IMR-90 (cell line): ENCODE results near the gene LMTK2. TPM values are rescaled to one million over a fixed set of nuclear protein-coding genes. Genes with fewer than 3 reads are reported as not detected.

Source experiments
- ATAC-seq: fragments of 200-7000 bp; cut with Tn5 transposase; 2 replicates; pipeline ENCODE4 v1.9.1; 2020; ENCODE audit warnings: low read depth, mild to moderate bottlenecking, moderate library complexity
- BruUV-seq: library from RNA; stranded (reverse); fragments of 400-500 nt; replicated peaks from 2 replicates; lab custom pipeline; 2021; lab: Mats Ljungman, UMichigan
- CTCF ChIA-PET: fragments of 300-600 bp; formaldehyde crosslinking; extraction: SDS; loops from one replicate; lab custom pipeline; 2021; ENCODE audit warnings: antibody characterized with exemption; lab: Yijun Ruan, JAX
- POLR2A ChIA-PET: fragments of 300-600 bp; sonication (Branson Sonifier 250); formaldehyde crosslinking; loops from one replicate; lab custom pipeline; 2022; ENCODE audit warnings: antibody characterized with exemption; ENCODE audit not compliant: unreplicated experiment; lab: Charles Lee
- DNase-seq: peaks from one replicate; pipeline ENCODE4 v3.0.0; 2013
- H2AFZ ChIP-seq: replicated peaks from 2 replicates; pipeline ENCODE3; 2013; ENCODE audit warnings: low read length, mild to moderate bottlenecking; ENCODE audit not compliant: poor library complexity
- H2AK5ac ChIP-seq: 2 replicates; pipeline ENCODE4 v1.6.1; 2013; ENCODE audit warnings: low read depth, low read length, inconsistent platforms
- H2AK9ac ChIP-seq: replicated peaks from 2 replicates; pipeline ENCODE3; 2013; ENCODE audit warnings: mild to moderate bottlenecking, low read depth, low read length, moderate library complexity; ENCODE audit not compliant: poor library complexity
- H2BK120ac ChIP-seq: 2 replicates; pipeline ENCODE4 v1.6.1; 2013; ENCODE audit warnings: low read depth, low read length, inconsistent platforms
- H2BK15ac ChIP-seq: 3 replicates; pipeline ENCODE4 v1.6.1; 2013; ENCODE audit warnings: low read depth, low read length, inconsistent platforms
- H2BK20ac ChIP-seq: 2 replicates; pipeline ENCODE4 v1.6.1; 2013; ENCODE audit warnings: low read depth, mild to moderate bottlenecking, inconsistent platforms, low read length, moderate library complexity
- H2BK5ac ChIP-seq: 2 replicates; pipeline ENCODE4 v1.6.1; 2013; ENCODE audit warnings: mild to moderate bottlenecking, low read depth, low read length, inconsistent platforms; ENCODE audit not compliant: poor library complexity, severe bottlenecking
- H3K14ac ChIP-seq: replicated peaks from 2 replicates; pipeline ENCODE4 v1.6.1; 2013; ENCODE audit warnings: low read depth, low read length, inconsistent platforms
- H3K18ac ChIP-seq: 2 replicates; pipeline ENCODE4 v1.6.1; 2013; ENCODE audit warnings: low read depth, low read length, control low read depth
- H3K23ac ChIP-seq: 2 replicates; pipeline ENCODE4 v1.6.1; 2013; ENCODE audit warnings: low read depth, low read length, inconsistent platforms
- H3K27ac ChIP-seq: 2 replicates; pipeline ENCODE4 v1.5.1; 2013; ENCODE audit warnings: mild to moderate bottlenecking, control low read depth, low read length; ENCODE audit not compliant: insufficient read depth
- H3K27me3 ChIP-seq: 2 replicates; pipeline ENCODE4 v1.6.1; 2013; ENCODE audit warnings: low read length; ENCODE audit not compliant: control insufficient read depth, insufficient read depth
- H3K36me3 ChIP-seq: 2 replicates; pipeline ENCODE4 v1.6.1; 2013; ENCODE audit warnings: low read length, mixed read lengths; ENCODE audit not compliant: control insufficient read depth, insufficient read depth
- H3K4ac ChIP-seq: 2 replicates; pipeline ENCODE4 v1.6.1; 2013; ENCODE audit warnings: low read depth, low read length, inconsistent platforms
- H3K4me1 ChIP-seq: 2 replicates; pipeline ENCODE4 v1.6.1; 2013; ENCODE audit warnings: low read length, mixed read lengths; ENCODE audit not compliant: control insufficient read depth, insufficient read depth
- H3K4me2 ChIP-seq: 2 replicates; pipeline ENCODE4 v1.6.1; 2013; ENCODE audit warnings: low read depth, mild to moderate bottlenecking, control low read depth, low read length, moderate library complexity
- H3K4me3 ChIP-seq: 2 replicates; pipeline ENCODE4 v1.5.1; 2013; ENCODE audit warnings: low read depth, mild to moderate bottlenecking, control low read depth, low read length, moderate library complexity; ENCODE audit not compliant: insufficient read depth
- H3K56ac ChIP-seq: 2 replicates; pipeline ENCODE4 v1.6.1; 2013; ENCODE audit warnings: low read length, inconsistent platforms; ENCODE audit not compliant: insufficient read depth; ENCODE audit errors: extremely low read depth
- H3K79me1 ChIP-seq, 2 experiments: 2 replicates each; pipeline ENCODE4 v1.6.1; 2013; ENCODE audit warnings: low read length in 2 of 2, inconsistent platforms in 1 of 2, low read depth in 1 of 2
- H3K9ac ChIP-seq: 2 replicates; pipeline ENCODE4 v1.6.1; 2013; ENCODE audit warnings: low read depth, low read length, control low read depth
- H3K9me1 ChIP-seq: 2 replicates; pipeline ENCODE4 v1.6.1; 2013; ENCODE audit warnings: low read length, inconsistent platforms; ENCODE audit not compliant: insufficient read depth
- H3K9me3 ChIP-seq: 2 replicates; pipeline ENCODE4 v1.6.1; 2013; ENCODE audit warnings: low read length; ENCODE audit not compliant: control insufficient read depth, insufficient read depth
- H4K20me1 ChIP-seq: 2 replicates; pipeline ENCODE4 v1.6.1; 2013; ENCODE audit warnings: low read length, inconsistent platforms; ENCODE audit not compliant: insufficient read depth
- H4K5ac ChIP-seq: 2 replicates; pipeline ENCODE4 v1.6.1; 2013; ENCODE audit warnings: mild to moderate bottlenecking, low read depth, low read length, control low read depth
- H4K8ac ChIP-seq, 2 experiments: 2 replicates each; pipeline ENCODE4 v1.6.1; 2013; ENCODE audit warnings: low read depth in 2 of 2, low read length in 2 of 2, control low read depth in 1 of 2, inconsistent platforms in 1 of 2
- H4K91ac ChIP-seq: 2 replicates; pipeline ENCODE4 v1.6.1; 2013; ENCODE audit warnings: low read depth, low read length, inconsistent platforms; ENCODE audit not compliant: insufficient read depth
- CEBPB ChIP-seq: IDR thresholded peaks from 2 replicates; pipeline ENCODE4 v1.6.1; 2012; ENCODE audit warnings: low read depth, low read length, improper control_type of control experiment
- CHD1 ChIP-seq: IDR thresholded peaks from 2 replicates; pipeline ENCODE4 v1.6.1; 2012; ENCODE audit warnings: low read depth, low read length, improper control_type of control experiment
- MAFK ChIP-seq: IDR thresholded peaks from 2 replicates; pipeline ENCODE4 v1.6.1; 2012; ENCODE audit warnings: low read depth, low read length, improper control_type of control experiment
- MXI1 ChIP-seq: IDR thresholded peaks from 2 replicates; pipeline ENCODE4 v1.6.1; 2012; ENCODE audit warnings: low read depth, mild to moderate bottlenecking, low read length, moderate library complexity, borderline replicate concordance
- SMC3 ChIP-seq: fragments of 150-350 bp; IDR thresholded peaks from 2 replicates; pipeline ENCODE4 v1.6.1; 2016; ENCODE audit warnings: low read depth, mild to moderate bottlenecking, antibody characterized with exemption, low read length, moderate library complexity
- WGBS, 2 experiments: methylation state at CpG; one replicate each; pipeline versions ENCODE4 v1.1.5 to v1.1.7; 2013; ENCODE audit warnings: missing lambda C conversion rate in 2 of 2; ENCODE audit not compliant: insufficient read length in 1 of 2; ENCODE audit errors: extremely low coverage in 2 of 2; 5-methylcytosine and 5-hydroxymethylcytosine counted together
- dilution Hi-C: fragments of 300-500 bp; cut with HindIII; formaldehyde crosslinking; loops from one replicate; pipeline ENCODE4 v1.14.3; 2018; ENCODE audit warnings: low sequenced_read_pairs; ENCODE audit not compliant: unreplicated experiment
- in situ Hi-C: fragments of 300-500 bp; cut with MboI; formaldehyde crosslinking; loops from 3 replicates; pipeline ENCODE4 v1.14.3; 2019; ENCODE audit warnings: low sequenced_read_pairs, inconsistent platforms, mixed read lengths
- intact Hi-C: fragments of 100-400 bp; cut with micrococcal nuclease; formaldehyde crosslinking; loops from 2 replicates; pipeline ENCODE4 v1.10.0; 2022
- polyA plus RNA-seq, 3 experiments: library from polyadenylated mRNA; depleted of rRNA; stranded (reverse); fragments of >200 nt; gene quantifications; 2 replicates each; pipeline ENCODE4 v1.2.3, GENCODE V29; 2012; ENCODE audit warnings: low replicate concordance in 1 of 3
- total RNA-seq: library from RNA; depleted of rRNA; stranded (reverse); fragments of >200 nt; gene quantifications from 2 replicates; pipeline ENCODE4 v1.2.3, GENCODE V29; 2012

LMTK2 gene
- total and polyA plus RNA-seq, 2 of the 4 experiments (the other 2 are of a cell fraction): 4.4 to 5.0 TPM

DNA sequence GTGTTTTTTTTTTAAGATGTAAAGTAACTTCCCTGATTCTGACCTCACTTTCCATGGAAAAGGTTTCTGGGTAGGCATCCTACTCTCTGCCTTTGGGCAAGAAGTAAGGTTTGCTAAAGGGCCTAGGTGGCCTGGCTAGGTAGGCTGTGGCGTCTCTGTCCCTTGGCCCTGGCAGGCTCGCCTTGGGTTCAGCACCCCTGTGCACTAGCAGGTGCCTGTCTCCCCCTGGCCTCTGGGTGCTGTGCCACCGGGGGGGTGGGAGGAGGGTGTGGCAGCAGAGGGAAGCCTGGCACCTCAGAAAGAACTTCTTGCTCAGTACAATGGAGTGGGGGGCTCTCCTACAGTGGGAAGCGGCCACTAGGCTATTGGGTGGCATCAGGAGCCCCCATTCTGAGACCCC, 131.4 kb downstream of the LMTK2 start:
- ChIA-PET CTCF (no interaction called here), POLR2A (no interaction called here)
- no peak for DNase-seq
- Histone ChIP-seq H3K27me3 (no peaks in the 10 kb centered on the region), H3K36me3 (peaks cover 22% of the 10 kb centered on the region), H2BK20ac (no peak overlapping the region), H3K9me1 (peaks cover 4% of the 10 kb centered on the region; the same call in 1 of the 2 replicates), H3K4me3 (no peak overlapping the region), H3K18ac (no peak overlapping the region), H2AFZ (no peak overlapping the region), H3K9ac (no peak overlapping the region), H3K4me1 (no peaks in the 10 kb centered on the region), H3K9me3 (no peaks in the 10 kb centered on the region), H3K27ac (no peak overlapping the region), H3K23ac (no peak overlapping the region), H3K79me1 (no peaks in the 10 kb centered on the region), H2AK5ac (no peak overlapping the region), H4K5ac (no peak overlapping the region), H2BK5ac (no peak overlapping the region), H3K4me2 (no peak overlapping the region), H4K20me1 (no peaks in the 10 kb centered on the region), H2BK15ac (no peak overlapping the region), H3K56ac (no peak overlapping the region), H3K14ac (no peak overlapping the region), H3K4ac (no peak overlapping the region), H4K91ac (no peak overlapping the region), H2BK120ac (no peak overlapping the region), H2AK9ac (no peak overlapping the region), H4K8ac (no peak overlapping the region)
- in situ Hi-C loops (loop anchor here (10.0 kb wide), 1 partner anchor 213 kb away; no protein-coding TSS in a partner anchor), intact Hi-C loops (no loop called here), dilution Hi-C loops (no loop called here)
- no TSS peak for BruUV-seq
- no CpG with 5 or more reads among the region's 4 CpGs for WGBS, 2 experiments
- ATAC-seq: no peak
- TF ChIP-seq CEBPB (no peak), CHD1 (no peak), SMC3 (no peak), MAFK (no peak), MXI1 (no peak)
